Left lung (tissue), 10 donors: ENCODE measurements around the gene LMX1B. TPM values are rescaled to one million over a fixed set of nuclear protein-coding genes. Genes with fewer than 3 reads are reported as not detected.
A peak's percentile ranks its signal among the peaks of the same experiment; 100 is the strongest.

Source experiments
- ATAC-seq: fragments of 200-7000 bp; cut with Tn5 transposase; one replicate; pipeline ENCODE4 v1.9.1; 2020; ENCODE audit warnings: moderate library complexity
- DNase-seq, 4 donors: peaks; one replicate each; pipeline ENCODE4 v3.0.0-alpha.2; 2013 to 2020
- H3K27ac ChIP-seq, 2 donors: fragments of 200-600 bp; sonication (generic) in 1 of 2; one replicate each; pipeline versions ENCODE4 v1.5.0 to v1.8.0; 2020 to 2021
- H3K27me3 ChIP-seq, 2 donors: fragments of 200-600 bp; sonication (generic) in 1 of 2; one replicate each; pipeline versions ENCODE4 v1.5.0 to v1.8.0; 2020 to 2021
- H3K36me3 ChIP-seq, 2 donors: fragments of 200-600 bp; sonication (generic) in 1 of 2; one replicate each; pipeline versions ENCODE4 v1.5.0 to v1.8.0; 2020 to 2021
- H3K4me1 ChIP-seq, 2 donors: fragments of 200-600 bp; one replicate each; pipeline ENCODE4 v1.8.0; 2021
- H3K4me3 ChIP-seq, 2 donors: fragments of 200-600 bp; sonication (generic) in 1 of 2; one replicate each; pipeline versions ENCODE4 v1.5.0 to v1.8.0; 2020 to 2021; ENCODE audit warnings: mild to moderate bottlenecking in 1 of 2
- H3K9me3 ChIP-seq, 2 donors: fragments of 200-600 bp; sonication (generic) in 1 of 2; one replicate each; pipeline versions ENCODE4 v1.5.0 to v1.8.0; 2020 to 2021
- intact Hi-C, 2 donors: fragments of 100-400 bp; cut with DNase I; formaldehyde crosslinking; loops; one replicate each; pipeline versions ENCODE4 v1.11.2 to v1.14.2; 2022
- polyA plus RNA-seq, 6 donors: library from polyadenylated mRNA; unstranded; fragments of 120-200 nt; gene quantifications; one replicate each; pipeline ENCODE4 v1.2.1, GENCODE V29; 2013; ENCODE audit not compliant: insufficient read length in 6 of 6
- total RNA-seq, 2 donors: library from RNA; stranded (reverse); fragmentation: NEBNext Ultra II Directional; extraction: Animal tissue kit (Norgen Biotek cat#: 25700); gene quantifications; one replicate each; pipeline ENCODE4 v1.2.1, GENCODE V29; 2021
- TF ChIP-seq, protein P1 (sequence below), 2 donors: fragments of 200-600 bp; sonication (generic) in 1 of 2; IDR thresholded peaks; one replicate each; pipeline versions ENCODE4 v1.5.0 to v1.8.0; 2021; ENCODE audit warnings: antibody characterized with exemption in 2 of 2
- donor health status: DM: no; HTN: yes; CAD: no.
- donor health status: DM: no; HTN: no; CAD: no.

Gene LMX1B
- total and polyA plus RNA-seq, 8 donors, result 0.05 to 0.31 (median 0.20) TPM; not detected in 1

DNA sequence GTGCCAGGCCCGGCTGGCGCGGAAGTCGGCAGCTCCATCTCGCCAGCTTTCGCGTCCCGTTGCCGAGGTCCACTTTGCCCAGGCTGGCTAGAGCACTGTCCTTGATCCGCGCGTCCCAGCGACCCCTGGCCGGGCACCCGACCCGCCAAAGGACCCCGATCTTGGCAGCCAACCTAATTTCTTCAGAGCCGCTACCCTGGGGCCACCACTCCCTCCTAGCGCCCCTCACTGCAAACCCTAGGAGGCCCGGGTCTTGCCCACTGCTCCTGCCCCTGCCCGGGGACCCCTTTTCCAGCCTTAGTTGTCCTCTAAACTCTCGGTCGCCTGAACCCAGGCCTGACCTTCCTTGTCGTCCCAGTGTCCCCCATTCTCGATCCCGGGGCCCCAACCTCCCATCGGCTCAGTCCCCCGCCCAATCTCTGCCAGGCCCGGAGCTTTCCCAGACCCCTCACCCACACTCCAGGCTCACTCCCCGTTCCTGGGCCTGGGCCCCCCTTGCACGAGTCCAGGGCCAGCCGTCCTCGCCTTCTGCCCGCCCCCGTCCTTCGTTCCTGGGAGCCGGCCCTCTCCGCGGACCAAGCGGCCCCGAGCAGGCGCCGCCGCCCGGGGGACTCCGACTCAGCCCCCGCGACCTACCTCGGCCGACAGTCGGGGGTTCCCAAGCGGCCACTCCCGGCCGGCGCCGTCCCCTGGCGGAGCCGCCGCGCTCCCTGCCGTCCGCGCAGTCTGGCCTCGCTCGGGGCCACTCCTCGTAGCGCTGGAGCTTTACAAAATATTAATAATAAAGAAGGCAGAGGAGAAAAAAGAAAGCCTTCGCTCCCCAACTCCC lies 701 bp upstream of the LMX1B start:
- peak in 1 of 4 donors; percentile 72 for DNase-seq
- H3K27ac ChIP-seq, result no peak overlapping the region
- H3K36me3 ChIP-seq, result no peaks in the 10 kb centered on the region
- no peaks in the 10 kb centered on the region for H3K9me3 ChIP-seq
- TF ChIP-seq, protein P1, sequence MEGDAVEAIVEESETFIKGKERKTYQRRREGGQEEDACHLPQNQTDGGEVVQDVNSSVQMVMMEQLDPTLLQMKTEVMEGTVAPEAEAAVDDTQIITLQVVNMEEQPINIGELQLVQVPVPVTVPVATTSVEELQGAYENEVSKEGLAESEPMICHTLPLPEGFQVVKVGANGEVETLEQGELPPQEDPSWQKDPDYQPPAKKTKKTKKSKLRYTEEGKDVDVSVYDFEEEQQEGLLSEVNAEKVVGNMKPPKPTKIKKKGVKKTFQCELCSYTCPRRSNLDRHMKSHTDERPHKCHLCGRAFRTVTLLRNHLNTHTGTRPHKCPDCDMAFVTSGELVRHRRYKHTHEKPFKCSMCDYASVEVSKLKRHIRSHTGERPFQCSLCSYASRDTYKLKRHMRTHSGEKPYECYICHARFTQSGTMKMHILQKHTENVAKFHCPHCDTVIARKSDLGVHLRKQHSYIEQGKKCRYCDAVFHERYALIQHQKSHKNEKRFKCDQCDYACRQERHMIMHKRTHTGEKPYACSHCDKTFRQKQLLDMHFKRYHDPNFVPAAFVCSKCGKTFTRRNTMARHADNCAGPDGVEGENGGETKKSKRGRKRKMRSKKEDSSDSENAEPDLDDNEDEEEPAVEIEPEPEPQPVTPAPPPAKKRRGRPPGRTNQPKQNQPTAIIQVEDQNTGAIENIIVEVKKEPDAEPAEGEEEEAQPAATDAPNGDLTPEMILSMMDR (IDR thresholded peaks at IDR 0.05), result no peak
- H3K4me1 ChIP-seq, result peaks cover 5 to 47% of the 10 kb centered on the region in 2 donors
- peak overlapping the region in 1 of 2 donors; percentile 21 for H3K4me3 ChIP-seq
- ATAC-seq, result no peak
- intact Hi-C loops, result loop anchor here in 1 of 2 donors (10.0 kb wide), 1 partner anchor 172 kb away; no protein-coding TSS in a partner anchor
- peaks cover 82 to 97% of the 10 kb centered on the region in 2 donors for H3K27me3 ChIP-seq

DNA sequence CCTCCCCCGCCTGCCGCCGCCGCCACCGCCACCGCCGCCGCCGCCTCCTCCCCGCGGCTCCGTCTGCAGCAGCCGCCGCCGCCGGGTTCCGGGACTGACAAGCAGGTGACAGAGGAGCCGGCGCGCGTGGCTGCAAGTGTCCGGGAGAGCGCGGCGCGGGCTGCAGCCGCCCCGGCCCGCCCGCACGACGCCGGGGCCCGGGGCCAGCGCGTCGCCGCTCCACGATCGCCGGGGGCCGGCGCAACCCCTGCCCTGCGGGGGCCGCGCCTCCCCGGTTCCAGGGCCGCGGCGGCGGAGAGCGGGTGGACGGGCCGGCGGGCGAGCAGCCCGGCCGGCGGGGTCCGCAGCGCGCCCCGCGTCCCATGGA lies 343 bp downstream of the LMX1B start:
- H3K36me3 ChIP-seq, result no peaks in the 10 kb centered on the region
- H3K4me3 ChIP-seq, result no peak overlapping the region
- H3K9me3 ChIP-seq, result no peaks in the 10 kb centered on the region
- TF ChIP-seq, protein P1 (IDR thresholded peaks at IDR 0.05), result no peak
- intact Hi-C loops, result loop anchor here in 1 of 2 donors (10.0 kb wide), 1 partner anchor 171 kb away; no protein-coding TSS in a partner anchor
- no peak for ATAC-seq
- no peak overlapping the region for H3K27ac ChIP-seq
- DNase-seq, result peak in 1 of 4 donors; percentile 73
- H3K27me3 ChIP-seq, result peaks cover 91 to 97% of the 10 kb centered on the region in 2 donors
- peaks cover 5 to 55% of the 10 kb centered on the region in 2 donors for H3K4me1 ChIP-seq

DNA sequence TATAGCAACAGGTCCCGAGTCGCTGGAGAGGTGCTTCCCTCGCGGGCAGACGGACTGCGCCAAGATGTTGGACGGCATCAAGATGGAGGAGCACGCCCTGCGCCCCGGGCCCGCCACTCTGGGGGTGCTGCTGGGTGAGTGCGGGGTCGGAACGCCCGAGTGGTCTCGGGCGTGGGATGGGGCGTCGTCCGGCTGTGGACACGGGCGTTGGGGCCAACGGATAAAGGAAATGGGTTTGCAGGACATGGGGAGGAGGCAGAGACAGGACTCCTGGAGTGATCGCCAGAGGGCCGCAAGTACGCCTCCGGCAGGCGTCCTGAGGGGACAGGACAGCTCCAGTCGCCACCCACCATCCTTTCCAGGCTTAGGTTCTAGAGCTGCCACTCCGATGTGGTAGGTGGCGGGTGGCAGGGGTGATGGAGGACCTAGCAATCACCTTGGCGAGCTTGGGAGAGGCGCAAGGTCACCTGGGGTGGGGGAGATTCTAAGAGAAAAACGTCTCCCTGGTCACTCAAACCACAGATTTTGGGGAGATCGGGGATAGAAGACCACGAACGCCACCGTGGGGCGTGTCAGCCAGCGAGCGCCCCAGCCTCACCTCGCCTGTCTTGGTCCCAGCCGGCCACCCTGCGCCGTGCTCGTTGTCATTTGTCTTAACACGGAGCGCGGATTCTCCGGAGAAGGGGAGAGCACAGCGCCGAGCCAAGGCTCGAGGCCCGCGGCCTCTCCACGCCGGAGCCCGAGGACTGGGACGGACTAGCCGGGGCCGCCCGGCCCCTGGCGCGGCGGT lies 922 bp downstream of the LMX1B start:
- Histone ChIP-seq H3K4me1 (peaks cover 5 to 55% of the 10 kb centered on the region in 2 donors), H3K36me3 (no peaks in the 10 kb centered on the region), H3K9me3 (no peaks in the 10 kb centered on the region), H3K27ac (no peak overlapping the region), H3K4me3 (no peak overlapping the region), H3K27me3 (peaks cover 91 to 97% of the 10 kb centered on the region in 2 donors)
- TF ChIP-seq, protein P1 (IDR thresholded peaks at IDR 0.05), result no peak
- DNase-seq, result peak in 1 of 4 donors; percentile 49
- intact Hi-C loops, result loop anchor here in 1 of 2 donors (10.0 kb wide), 1 partner anchor 170 kb away; no protein-coding TSS in a partner anchor
- ATAC-seq, result no peak

DNA sequence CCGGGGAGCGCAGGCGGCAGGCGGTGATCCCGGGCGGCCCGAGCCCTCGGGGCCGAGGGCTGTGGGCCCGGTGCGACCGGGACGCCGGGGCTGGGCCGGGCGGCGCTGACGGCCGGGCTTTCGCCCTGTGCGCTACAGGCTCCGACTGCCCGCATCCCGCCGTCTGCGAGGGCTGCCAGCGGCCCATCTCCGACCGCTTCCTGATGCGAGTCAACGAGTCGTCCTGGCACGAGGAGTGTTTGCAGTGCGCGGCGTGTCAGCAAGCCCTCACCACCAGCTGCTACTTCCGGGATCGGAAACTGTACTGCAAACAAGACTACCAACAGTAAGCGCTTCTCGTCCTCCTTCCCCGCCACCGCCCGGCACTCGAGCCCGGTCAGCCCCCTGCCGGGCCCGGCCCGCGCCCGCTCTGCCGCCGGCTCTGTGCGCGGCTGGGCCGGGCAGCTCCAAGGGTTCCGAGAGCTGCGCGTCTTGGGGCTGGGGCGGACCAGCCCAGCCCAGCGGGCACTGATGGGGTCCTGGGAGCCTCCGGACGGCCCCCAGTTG lies 1.6 kb downstream of the LMX1B start:
- TF ChIP-seq, protein P1 (IDR thresholded peaks at IDR 0.05), result no peak
- DNase-seq (peak in 2 of 4 donors; percentile 69 to 79), ATAC-seq (no peak)
- peaks cover 91 to 97% of the 10 kb centered on the region in 2 donors for H3K27me3 ChIP-seq
- no peak overlapping the region for H3K27ac ChIP-seq
- intact Hi-C loops, result loop anchor here in 1 of 2 donors (10.0 kb wide), 1 partner anchor 169 kb away; no protein-coding TSS in a partner anchor
- H3K36me3 ChIP-seq, result no peaks in the 10 kb centered on the region
- peaks cover 5 to 51% of the 10 kb centered on the region in 2 donors for H3K4me1 ChIP-seq
- H3K4me3 ChIP-seq, result no peak overlapping the region
- no peaks in the 10 kb centered on the region for H3K9me3 ChIP-seq
